Spleen (tissue), 7 donors: ENCODE measurements around the gene RC3H1.

Experiments used
- POLR2A ChIP-seq, 3 donors: fragments of 450-650 bp; IDR thresholded peaks; one replicate each; pipeline ENCODE4 v1.5.1; 2017; ENCODE audit warnings: antibody characterized with exemption in 3 of 3, mild to moderate bottlenecking in 1 of 3
- TF ChIP-seq, protein P1 (sequence below), 11 experiments: fragments of 200-600 bp in 7 of 11; fragments of 450-650 bp in 4 of 11; sonication (generic) in 4 of 11; IDR thresholded peaks in 8 of 11; conservative IDR thresholded peaks in 3 of 11; 1 replicate in 7 of 11; 2 replicates in 4 of 11; pipeline versions ENCODE4 v1.4.0 to v1.8.0; 2016 to 2021; ENCODE audit warnings: antibody characterized with exemption in 11 of 11, inconsistent platforms in 4 of 11, mild to moderate bottlenecking in 1 of 11
- donor health status: DM: no; HTN: no; CAD: no; lungs with moderate emphysema.
- donor health status: DM: no; HTN: no; CAD: no.
- donor health status: DM: no; HTN: no; CAD: no.

DNA sequence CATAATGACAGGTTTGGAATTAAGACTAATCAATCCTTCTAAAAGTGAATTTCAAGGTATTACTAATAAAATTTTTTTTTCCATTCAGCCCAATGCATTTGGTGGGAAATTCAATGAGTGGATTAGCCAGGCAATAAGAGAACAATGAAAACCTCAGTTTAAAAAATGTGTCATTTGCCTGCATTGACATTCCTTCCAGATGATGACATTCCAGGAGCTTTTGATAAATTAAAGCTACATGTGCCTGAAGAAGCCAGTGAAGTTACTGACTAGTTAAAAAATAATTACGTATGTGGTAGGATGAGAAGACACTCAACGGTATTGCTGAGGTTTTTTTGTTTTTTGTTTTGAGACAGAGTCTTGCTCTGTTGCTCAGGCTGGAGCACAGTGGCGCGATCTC is 37.9 kb upstream of the RC3H1 start:
- no peak for TF ChIP-seq POLR2A (IDR thresholded peaks at IDR 0.05)
- TF ChIP-seq, protein P1, sequence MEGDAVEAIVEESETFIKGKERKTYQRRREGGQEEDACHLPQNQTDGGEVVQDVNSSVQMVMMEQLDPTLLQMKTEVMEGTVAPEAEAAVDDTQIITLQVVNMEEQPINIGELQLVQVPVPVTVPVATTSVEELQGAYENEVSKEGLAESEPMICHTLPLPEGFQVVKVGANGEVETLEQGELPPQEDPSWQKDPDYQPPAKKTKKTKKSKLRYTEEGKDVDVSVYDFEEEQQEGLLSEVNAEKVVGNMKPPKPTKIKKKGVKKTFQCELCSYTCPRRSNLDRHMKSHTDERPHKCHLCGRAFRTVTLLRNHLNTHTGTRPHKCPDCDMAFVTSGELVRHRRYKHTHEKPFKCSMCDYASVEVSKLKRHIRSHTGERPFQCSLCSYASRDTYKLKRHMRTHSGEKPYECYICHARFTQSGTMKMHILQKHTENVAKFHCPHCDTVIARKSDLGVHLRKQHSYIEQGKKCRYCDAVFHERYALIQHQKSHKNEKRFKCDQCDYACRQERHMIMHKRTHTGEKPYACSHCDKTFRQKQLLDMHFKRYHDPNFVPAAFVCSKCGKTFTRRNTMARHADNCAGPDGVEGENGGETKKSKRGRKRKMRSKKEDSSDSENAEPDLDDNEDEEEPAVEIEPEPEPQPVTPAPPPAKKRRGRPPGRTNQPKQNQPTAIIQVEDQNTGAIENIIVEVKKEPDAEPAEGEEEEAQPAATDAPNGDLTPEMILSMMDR (IDR thresholded peaks at IDR 0.05 in 8 of 11, conservative IDR thresholded peaks at IDR 0.05 in 3 of 11), result no peak
